ENCODE data around the gene ARHGEF4.

Gene ARHGEF4

DNA sequence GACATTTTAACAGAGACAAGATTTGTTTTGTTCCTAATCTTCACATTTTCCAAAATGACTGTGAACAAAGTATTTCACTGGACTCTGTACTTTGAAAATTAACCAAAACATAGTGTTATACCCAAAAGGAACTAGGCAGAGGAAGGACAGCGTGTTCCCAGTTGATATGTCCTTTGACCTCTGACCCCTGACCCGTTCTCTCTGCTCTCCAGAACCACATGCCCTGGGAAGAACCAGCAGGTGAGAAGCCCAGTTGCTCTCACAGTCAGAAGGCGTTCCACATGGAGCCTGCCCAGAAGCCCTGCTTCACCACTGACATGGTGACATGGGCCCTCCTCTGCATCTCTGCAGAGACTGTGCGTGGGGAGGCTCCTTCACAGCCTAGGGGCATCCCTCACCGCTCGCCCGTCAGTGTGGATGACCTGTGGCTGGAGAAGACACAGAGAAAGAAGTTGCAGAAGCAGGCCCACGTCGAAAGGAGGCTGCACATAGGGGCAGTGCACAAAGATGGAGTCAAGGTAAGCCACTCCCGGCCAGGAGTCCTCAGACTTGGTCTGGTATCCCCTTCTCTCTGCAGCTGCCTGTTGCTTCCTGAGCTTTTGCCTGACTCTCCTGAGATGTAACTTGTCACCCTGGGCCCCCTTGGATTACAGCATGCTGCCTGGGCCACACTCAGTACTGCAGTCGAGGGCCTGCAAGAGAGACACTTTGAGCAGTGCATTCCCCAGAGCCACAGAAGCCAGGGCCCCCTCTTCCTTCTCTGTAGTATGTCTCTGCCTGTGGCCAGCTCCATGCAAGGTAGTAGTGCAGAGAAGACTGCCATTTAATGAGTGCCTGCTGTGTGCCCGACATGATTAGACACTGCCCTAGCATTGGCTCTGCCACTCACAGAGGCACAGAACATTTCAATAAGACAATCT lies 94.3 kb downstream of the ARHGEF4 start:
- DNase-seq, result no peak

DNA sequence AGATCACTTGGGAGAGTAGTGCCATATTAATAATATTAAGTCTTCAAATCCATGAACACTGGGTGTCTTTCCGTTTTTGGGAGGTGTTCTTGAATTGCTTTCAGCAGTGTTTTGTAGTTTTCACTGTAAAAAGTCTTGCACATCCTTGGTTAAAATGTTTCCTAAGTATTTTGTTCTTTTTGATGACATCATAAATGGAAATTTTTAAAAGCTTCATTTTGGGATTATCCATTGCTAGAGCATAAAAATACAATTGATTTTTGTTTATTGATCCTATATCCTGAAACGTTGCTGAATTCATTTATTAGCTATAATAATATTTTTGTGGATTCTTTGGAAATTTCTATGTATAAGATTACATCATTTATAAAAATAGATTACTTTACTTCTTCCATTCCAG lies 96.8 kb downstream of the ARHGEF4 start:
- no peak for DNase-seq

DNA sequence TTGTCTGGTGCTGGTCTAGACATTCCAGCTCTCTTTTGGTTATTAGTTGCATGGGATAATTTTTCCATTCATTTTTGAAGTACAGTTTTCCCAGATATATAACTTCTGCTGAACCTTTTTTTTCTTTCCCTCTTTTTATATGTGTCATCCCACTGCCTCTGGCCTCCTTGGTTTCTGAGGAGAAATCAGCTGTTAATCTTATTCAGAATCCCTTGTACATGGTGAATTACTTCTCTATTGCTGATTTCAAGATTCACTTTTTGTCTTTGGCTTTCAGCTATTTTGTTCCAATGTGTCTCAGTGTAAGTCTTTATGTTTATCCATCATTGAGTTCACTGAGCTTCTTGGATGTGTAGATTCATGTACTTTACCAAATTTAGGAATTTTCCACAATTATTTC lies 99.7 kb downstream of the ARHGEF4 start:
- no peak for DNase-seq

DNA sequence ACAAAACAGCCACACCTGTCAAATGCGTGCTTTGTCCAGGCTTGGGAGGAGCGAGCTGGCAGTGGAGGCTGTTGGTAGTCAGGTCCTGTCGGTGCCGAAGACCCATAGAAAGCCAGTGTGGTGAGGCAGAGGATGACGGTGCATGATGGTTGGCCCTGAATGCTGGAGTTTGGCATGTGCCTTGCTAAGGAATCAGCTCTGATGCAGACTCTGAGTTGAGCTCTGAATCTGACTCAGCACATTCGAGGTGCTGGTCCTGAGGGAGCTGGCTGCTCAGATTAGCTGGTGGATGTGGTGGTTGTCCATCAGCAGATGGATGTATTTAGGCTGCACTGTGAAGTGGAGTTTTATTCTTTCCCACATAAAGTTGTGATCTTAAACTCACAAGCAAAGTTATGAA lies 111.3 kb downstream of the ARHGEF4 start:
- no peak for DNase-seq

DNA sequence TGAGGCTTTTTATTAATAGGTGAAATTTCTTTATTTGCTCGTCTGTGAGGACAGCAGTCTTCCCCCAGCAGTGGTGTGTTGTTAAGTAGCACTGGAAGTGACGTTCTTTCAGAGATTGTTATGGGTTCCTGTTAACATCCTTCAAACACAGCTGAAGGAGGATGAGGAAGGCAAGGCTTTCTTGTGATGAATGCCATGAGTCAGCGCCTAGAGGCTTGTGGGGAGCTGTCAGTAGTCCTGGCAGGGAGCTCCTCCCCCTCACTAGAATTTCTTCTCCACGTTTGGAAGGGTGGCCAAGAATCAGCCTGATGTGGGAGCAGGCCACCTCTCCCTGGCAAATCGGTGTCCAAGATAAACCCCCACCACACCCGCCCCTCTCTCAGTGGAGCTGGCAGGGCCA lies 113.2 kb downstream of the ARHGEF4 start:
- no peak for DNase-seq

DNA sequence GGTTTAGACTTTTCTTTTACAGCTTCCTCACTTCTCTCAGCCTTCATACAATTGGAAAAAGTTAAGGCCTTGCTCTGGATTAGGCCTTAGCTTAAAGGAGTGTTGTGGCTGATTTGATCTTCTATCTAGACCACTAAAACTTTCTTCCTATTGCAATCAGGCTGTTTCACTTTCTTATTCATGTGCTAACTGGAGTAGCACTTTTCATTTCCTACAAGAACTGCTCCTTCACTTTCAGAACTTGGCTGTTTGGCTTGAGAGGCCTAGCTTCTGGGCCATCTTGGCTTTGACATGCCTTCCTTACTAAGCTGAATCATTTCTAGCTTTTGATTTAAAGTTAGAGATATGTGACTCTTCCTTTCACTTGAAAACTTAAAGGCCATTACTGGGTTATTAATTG lies 114.3 kb downstream of the ARHGEF4 start:
- no peak for DNase-seq

DNA sequence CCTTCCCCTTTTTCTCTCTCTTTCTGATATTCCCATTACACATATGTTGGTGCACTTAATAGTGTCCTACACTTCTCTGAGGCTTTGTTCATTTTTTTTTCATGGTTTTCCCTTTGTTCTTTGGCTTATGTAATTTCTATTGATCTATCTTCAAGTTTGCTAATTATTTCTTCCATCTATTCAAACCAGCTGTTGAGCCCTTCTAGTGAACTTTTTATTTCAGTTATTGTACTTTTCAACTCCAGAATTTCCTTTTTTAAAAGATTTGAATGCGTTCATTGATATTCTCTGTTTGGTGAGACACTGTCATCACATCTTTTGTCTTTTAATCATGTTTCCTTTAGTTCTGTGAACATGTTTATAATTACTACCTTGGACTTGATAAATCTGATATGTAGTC lies 118.2 kb downstream of the ARHGEF4 start:
- DNase-seq, result no peak

DNA sequence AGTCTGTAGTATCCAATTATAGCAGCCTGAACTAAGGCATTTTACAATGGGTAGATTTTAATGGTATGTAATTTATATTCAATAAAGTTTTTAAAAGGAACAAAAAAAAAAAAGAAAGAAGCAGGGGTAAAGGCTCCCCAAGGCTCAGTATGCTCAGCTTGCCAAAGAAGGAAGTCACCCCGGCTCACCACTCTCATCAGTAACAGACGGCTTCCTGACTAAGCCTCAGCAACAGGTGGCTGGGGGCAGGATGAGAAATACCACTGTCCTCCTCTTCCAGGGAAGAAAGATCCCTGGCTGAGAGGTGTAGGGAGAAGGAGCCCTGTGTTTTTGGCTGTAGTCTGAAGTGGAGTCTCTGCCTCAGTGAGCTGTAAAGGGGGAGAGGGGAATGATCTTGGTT lies 121.2 kb downstream of the ARHGEF4 start:
- DNase-seq, result no peak

DNA sequence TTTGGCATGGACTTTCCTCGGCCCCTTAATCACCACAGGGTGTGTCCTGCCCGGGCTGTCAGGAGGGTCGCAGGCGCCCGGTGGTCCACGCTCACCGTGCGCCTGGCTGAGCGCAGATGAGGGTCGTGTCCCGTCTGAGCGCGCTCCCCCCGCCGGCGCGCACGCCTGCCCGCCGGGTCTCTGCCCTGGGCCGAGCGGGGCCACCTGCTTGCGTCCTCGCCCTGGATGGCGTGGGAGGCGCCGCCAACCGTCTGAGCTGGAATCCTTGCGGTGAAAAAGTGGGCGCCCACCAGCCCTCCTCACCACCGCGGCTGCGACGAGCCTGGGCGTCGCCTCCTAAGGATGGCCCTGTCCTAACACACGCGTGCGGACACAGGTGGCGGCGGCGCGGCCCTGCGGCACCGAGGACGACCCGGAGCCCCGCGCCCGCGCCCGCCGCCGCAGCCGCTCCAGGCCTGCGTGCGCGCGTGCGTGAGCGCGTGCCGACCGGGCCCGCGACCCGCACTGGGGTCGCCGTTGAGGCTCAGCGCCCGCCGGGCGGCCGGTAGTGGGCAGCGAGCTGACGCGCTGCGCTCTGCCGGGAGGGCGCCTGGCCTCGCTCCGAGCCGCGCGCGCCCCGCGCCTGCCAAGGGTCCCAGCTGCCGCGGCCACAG lies 126.6 kb downstream of the ARHGEF4 start:
- DNase-seq, result no peak

DNA sequence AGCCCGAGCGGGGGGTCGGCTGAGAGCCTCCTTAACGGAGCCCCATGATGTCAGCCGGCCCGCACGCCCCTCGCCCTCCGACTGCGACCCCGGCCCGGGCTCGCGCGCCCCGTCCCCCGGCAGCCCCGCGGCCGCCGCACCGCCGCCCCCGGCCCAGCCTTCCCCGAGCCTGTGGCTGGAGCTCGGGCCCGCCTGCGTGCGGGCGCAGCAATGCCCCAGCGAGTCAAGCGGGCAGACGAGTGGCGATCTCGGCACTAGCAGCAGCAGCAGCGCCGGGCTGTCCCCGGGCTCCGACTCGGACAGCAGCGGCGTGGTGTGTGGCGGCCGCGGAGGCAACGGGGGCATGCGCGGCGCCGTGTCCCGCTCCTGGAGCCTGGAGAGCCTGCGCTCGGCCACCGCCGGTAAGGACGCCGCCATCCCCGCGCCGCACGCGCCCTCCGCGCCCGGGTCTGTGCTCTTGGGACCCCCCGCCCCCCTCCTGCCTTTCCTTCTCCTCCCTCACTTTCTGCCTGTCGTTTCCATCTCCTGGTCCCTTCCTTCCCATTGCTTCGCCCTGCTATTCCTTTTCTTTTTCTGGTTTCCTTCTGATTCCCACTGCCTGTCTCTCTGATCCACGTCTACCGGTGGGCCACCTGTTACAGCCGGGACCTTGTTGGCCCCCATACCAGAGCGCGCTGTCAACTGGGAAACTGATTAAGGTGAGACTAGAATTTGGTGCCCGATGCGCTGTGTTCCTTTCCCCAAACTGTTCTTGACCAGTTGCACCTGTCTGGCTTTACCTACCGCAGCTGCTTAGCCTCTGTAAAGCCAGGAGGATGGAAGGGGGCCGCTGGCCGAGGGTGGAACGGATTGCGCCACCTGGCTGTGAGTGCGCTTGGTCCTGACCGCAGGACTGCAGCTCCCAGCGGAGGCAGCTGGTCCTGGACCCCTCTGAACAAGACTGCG lies 127.4 kb downstream of the ARHGEF4 start:
- peak; percentile 16 for DNase-seq

DNA sequence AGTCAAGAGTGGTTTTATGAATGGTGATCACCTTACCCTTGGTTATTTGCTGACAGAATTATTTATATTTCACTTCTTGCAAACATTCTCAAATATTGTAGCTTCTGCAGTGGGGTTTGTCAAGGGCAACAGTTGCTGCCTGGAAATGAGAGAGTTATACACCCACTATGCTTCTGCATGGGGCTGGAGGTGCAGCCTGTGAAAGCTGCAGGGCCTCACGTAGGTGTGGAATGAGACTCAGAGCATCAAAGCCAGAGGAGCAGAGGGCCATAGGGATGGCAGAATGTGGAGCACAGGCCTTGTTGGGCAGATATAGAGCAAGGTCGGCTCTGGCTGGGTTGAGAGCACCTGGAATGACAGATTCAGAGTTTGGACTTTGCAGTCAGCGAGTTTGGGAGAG lies 128.2 kb downstream of the ARHGEF4 start:
- no peak for DNase-seq

DNA sequence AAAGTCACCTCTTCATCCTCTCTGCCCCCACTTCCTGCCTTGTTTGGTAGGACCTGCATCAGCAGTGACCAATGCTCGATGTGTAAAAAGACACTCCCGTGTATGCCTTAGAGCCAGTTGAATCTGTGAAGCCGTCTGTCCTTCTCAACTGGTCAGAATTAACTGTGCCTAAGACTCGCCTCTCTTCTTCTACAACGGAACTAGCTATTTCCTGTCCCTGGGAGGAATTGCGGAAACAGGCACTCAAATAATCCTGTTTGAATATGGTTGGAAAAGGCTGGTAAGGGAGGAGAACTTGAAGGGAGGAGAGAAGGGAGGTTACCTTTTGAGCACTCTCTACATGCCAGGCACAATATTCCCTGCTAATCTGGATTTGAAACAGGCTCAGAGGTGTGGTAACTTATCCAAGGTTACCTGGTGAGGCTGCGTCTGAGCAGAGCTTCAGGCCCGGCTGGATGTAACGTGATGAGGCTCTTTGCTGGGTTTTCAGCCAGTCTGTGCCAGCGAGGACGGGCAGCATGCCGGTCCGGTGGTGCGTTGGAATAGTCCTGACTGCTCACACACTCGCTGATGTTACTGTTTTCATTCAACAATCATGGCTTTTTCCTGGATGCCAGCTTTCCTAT lies 129.5 kb downstream of the ARHGEF4 start:
- DNase-seq, result no peak

DNA sequence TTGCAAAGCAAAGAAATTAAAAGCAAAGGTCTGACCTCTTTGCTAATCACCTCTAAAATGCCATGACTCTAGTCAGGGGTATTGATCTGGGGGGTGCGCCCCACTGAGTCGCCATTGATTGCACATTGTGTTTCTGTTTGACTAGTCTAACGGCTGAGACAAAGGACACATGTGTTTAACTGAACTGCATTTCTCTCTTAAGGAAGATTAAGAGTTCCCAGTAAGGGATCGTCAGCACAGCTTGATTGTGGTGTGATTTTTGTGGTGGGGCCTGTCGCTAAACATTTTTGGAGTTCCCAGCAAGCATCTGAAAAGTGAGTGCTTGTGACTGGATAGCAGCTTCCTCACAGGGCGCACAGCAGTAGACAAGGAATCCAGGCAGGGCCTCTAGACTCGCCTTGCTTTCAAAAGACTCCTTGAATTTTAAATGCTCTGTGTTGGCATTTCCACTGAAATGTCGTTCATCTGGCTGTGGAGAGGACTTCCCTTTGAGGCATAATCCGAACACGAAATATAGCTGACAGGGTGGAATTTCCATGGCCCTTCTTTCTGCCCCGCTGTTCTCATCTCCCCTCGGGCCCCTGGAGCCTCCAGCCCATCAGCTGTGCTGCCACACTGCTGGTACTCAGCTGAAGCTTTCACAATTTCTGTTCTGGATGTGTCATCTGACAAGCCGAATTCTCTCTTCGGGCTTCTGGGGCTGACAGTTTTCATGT lies 130.2 kb downstream of the ARHGEF4 start:
- no peak for DNase-seq

DNA sequence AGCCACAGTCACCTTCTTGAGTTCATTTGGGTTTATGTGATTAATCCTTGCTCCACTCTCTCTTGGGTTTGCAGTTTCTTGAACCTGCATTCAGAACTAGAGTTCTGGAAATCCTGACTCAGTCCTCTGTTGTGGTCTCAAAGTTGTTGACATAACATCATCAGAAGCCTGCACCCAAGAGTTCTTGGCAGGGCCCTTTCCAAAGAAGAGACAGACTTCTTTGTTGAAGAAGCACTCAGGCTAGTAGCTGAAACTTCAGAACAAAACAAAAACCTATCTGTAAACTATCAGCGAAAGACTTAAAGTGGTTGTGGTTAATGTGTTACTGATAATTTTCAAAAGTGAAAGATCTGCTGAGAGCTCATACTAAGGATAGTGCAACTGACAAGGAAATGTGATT lies 135.7 kb downstream of the ARHGEF4 start:
- DNase-seq, result no peak

DNA sequence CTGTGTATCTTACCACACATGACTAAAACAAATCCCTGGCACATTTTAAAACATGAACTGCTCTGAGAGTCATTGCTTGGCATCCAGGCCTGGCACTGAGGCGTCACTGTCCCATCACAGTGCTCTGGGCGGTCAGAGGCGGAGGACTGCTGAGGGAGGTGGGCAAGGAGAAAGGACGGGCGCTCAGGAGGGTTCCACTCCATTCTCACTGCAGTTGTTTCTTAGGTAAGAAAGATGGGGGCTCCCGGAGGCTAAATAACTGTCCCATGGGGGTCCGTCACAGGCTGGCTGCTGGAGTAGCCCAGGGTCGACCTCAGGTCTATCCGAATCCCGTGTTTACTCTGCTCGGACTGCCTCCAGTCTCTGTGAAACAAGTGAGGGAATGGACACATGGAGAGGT lies 139.0 kb downstream of the ARHGEF4 start:
- DNase-seq, result no peak

DNA sequence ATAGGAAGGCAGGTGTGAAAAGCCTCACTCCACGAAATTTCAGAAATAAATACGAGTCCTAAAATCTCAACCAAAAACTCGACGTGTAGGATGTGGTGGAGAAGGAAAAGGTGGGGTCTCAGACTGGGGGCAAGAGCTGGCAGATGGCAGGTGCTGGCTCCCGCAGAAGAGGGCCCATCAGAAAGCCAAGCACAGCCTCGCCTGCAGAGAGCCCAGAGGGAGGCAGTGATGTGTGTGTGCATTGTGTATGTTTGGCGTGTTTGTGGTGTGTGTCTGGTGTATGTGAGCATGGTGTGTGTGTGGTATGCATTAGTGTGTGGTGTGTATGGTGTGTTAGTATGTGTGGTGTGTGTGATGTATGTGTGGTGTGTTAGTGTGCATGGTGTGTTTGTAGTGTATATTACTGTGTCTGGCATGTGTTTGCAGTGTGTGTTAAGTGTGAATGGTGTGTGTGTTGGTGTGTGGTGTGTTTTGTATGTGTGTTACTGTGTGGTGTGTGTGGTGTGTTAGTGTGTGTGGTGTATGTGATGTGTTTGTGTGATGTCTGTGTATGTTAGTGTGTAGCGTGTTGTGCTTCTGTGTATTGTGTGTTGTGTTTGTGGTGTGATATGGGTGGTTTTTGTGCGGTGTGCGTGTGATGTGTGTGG lies 140.0 kb downstream of the ARHGEF4 start:
- no peak for DNase-seq

DNA sequence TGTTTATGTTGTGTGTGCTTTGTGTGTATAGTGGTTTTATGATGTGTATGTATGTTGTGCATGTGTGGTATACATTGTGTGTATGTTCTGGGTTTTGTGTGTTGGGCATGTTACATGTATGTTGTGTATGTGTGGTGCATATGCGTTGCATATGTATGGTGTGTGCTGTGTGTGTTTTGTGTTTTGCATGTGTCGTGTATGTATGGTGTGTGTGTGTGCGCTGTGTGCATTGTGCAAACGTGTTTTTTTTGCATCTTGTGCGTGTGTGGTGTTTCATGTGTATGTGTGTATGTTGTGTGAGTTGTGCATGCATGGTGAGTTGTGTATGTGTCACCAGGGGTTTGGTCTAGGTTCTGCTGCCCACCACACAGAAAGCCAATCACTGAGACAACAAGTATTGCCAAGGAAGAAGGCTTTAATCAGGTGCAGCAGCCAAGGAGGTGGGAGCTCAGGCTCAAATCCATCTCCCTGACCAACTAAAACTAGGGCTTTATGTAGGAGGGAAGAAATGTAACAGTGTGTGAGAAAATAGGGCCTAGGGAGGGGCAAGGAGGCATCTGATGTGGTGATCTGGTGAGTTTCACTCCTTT lies 140.8 kb downstream of the ARHGEF4 start:
- DNase-seq, result no peak

DNA sequence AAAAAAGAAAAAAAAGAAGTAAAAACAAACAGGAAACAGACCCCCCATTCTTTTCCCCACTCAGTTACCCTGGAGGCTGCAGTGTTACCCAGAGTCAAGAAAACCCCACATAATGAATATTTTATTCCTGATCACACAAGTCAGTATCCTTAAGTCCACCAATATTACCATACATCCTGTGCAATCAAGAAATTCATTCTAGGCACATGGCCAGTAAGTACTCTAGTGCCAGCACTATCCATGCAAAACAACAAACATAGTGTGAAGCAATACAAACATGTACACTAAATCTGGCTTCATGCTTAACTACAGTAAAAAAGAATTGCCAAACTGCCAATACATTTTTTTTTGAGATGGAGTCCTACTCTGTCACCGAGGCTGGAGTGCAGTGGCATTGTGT lies 145.0 kb downstream of the ARHGEF4 start:
- no peak for DNase-seq

DNA sequence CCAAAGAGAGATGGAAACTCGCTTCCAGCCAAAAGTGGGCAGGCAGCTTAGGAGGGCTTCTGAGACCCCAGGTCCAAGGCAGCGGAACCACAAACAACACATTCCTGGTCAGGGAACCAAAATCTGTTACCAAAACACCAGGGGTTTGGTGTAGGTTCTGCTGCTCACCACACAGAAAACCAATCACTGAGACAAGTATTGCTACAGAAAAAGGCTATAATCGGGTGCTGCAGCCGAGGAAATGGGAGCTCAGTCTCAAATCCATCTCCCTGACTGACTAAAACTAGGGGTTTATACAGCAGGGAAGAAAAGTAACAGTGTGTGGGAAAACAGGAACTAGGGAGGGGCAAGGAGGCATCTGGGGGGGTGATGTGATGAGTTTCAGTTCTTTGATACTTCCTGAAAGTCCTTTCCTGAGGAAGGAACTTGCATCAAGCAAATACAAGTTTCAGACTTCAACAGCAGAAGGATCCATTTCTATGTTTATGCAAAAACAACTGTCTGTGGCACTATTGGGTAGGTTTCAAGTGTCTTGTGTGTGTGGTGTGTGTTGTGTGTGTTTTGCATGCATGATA lies 148.6 kb downstream of the ARHGEF4 start:
- DNase-seq, result no peak

DNA sequence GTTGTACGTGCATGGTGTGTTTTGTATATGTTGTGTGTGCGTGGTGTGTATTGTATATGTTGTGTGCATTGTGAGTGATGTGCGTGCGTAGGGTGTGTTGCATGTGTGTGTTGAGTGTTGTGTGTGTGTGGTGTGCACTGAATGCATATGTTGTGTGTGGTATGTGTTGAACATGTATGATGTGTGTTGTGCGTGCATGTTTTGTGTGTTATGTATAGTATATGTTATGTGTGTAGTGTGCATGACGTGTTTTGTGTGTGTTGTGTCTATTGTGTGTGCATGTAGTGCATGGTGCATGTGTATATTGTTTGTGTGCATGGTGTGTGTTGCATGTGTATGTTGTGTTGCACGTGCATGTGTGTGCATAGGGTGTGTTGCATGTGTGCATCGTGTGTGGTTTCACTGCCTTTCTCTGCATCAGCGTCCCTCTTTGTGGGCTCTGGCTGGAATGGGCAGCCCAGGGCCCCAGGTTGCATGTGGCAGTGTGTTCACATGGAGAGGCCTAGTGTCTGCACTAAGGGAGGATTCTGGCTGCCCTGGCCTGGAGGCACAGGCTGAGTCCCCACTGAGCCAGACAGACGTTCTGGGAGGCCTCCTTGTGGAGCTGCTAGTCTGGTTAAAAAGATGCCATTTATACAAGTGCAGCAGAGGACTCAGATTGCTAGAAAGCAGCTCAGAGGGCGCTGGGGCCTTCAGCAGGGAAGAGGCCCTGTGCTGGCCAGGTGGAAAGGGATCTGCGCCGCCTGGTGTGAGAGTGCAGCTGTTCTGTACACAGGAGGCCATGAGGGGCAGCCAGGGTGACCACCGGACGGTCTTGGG lies 149.3 kb downstream of the ARHGEF4 start:
- no peak for DNase-seq
